Stimulated activated CD8-positive, alpha-beta memory T cell treated with anti-CD3 and anti-CD28 coated beads, Interleukin-12 subunit alpha, Interleukin-12 subunit beta, amount 100 ng/mL, for 4 hours (primary cell): Measurements from ENCODE around the gene LSP1.
"Not testable (repeated sequence)": the region's sequence is repeated elsewhere in the genome, so short reads cannot be mapped to it uniquely, and the experiment has no call there.

Experiments
- DNase-seq: peaks from one replicate; pipeline ENCODE4 v3.0.0-alpha.2; 2020; ENCODE audit warnings: low read depth

Gene LSP1

DNA sequence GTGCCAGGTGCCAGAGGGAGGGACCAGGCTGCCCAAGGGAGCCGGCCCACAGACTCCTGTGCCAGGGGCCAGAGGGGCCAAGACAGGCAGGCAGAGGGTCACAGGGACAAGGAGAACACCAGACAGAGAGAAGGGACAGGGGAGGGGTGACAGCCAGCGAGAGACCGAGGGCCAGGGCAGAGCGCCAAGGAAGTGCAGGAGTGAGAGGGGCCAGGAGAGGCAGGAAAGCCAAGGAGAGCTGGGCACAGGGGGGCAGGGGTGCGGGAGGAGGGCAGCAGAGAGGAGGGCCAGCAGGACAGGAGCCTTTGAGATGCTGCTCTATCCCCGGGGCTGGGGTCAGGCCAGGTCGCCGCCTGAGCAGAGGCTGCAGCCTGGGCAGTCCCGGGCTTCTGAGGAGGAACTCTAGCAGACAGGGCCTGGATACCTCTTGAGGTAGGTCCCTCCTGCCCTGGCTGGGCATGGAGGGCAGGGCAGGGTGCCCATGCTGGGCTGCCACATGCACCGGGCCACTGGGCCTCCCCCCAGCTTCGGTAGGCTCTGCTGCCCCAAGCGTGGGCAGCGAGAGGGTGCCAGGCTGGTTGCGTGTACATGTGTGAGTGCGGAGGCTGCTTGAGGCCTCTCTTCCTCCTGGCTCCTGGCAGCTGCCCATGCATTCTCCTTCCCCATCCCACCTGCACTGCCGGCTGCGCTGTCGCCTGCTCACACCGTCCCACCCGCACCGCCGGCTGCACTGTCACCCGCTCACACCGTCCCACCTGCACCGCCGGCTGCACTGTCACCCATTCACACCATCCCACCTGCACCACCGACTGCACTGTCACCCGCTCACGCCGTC is 12.2 kb downstream of the LSP1 start:
- DNase-seq = no peak

DNA sequence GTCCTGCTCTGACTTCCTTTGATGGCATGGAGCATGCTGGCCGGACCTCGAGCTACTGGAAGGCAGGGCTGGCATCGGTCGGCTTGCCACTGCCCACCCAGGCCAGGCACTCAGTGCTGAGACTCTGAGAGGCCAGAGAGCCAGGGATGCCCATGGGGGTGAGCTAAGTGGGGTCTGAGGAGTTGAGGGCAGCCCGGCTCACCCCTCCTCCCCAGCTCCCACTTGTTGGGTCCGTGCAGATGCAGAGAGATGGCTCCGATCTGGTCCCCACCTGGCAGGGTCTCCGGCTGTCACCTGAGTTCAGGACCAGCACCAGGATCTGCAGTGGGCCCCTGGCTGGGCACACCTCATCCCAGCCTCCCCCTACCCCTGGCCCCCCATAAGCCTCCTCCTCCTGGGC is 13.3 kb downstream of the LSP1 start:
- DNase-seq = no peak

DNA sequence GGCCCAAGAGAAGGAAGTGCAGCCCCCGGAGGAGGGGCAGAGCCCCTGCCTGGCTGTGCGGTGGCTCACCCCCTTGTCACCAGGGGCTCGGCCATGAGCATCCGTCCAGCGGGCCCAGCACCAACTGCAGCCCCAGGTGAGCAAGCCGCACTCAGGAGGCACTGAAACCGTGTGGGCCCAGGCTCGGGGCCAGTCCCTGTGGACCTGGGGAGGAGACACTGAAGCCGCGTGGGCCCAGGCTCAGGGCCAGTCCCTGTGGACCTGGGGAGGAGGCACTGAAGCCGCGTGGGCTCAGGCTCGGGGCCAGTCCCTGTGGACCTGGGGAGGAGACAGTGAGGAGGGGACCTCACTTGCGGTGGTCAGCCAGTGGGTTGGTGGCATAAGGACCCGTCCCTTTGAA is 13.9 kb downstream of the LSP1 start:
- no peak for DNase-seq

DNA sequence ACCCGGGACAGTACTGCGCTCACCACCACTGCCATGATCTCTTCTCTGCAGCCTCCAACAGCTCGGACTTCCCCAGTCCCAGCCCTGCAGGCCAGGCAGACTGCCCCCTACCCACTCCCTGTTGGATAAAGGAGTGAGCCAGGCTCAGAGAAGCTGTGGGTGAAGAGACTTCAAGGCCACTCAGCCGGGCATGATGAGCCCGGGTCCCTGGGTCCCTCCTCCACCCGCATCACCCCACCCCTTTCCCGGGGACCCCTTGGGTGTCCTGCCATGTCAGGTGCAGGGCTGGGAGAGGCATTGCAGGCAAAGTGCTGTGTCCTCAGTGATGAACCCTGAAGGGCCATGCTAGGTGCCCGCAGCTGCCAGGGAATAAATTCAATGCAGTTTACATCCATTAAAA is 14.5 kb downstream of the LSP1 start:
- DNase-seq = no peak

DNA sequence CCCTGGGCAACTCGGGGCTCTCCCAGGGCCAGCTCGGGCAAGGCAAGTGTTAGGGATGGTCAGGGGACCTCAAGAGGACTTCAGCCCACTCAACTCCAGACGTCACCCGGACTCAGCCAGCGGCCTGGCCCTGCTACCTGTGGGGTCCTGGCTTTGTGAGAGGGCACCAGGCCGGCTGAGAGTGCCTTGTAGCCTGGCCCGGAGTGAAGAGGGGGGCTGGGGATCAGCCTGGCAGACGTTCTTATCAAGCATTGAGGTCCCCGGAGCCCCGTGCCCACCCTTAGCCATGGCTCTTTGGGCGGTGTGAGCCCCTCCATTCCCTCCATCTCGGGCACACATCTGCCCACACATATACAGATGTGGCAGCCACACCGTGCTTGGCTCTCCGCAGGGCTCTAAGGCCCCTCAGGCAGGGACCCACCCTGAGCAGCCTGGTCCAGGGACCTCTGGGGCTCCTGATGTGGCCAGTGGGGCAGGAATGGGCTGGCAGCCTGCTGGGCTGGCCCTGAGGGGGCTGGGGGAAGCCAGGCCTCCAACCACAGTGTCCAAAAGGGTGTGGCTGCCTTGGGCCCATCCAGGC is 15.3 kb downstream of the LSP1 start:
- no peak for DNase-seq

DNA sequence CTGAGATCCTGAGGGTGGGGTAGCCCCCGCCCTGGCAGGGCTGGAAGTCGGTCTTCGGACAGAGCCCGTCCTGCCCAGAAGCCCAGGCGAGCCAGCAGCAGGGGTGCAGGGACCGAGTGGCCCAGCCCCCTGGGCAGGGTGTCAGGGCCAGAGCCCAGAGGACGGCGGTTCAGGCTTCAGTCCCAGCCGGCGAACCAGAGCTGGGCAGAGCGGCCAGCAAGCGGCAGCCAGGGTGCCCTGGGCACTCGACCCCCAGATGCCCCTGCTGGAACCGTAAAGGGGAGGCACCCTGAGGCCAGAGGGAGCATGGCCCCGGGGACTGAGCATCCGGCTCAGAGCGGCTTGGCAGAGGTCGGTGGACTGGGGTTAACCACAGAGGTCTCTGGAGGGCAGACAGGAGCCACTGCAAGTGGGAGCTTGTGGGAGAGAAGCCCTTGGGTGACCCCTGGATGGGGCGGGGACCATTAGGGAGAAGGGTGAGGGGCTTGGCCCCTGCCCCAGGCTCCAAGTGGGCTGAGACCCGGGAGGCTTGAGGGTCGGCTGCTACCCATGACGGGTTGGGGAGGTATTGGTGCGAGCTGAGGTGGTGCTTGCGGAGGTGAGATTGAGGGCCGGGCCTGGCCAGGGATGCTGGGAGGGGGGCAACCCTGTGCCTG is 15.9 kb downstream of the LSP1 start:
- DNase-seq = no peak

DNA sequence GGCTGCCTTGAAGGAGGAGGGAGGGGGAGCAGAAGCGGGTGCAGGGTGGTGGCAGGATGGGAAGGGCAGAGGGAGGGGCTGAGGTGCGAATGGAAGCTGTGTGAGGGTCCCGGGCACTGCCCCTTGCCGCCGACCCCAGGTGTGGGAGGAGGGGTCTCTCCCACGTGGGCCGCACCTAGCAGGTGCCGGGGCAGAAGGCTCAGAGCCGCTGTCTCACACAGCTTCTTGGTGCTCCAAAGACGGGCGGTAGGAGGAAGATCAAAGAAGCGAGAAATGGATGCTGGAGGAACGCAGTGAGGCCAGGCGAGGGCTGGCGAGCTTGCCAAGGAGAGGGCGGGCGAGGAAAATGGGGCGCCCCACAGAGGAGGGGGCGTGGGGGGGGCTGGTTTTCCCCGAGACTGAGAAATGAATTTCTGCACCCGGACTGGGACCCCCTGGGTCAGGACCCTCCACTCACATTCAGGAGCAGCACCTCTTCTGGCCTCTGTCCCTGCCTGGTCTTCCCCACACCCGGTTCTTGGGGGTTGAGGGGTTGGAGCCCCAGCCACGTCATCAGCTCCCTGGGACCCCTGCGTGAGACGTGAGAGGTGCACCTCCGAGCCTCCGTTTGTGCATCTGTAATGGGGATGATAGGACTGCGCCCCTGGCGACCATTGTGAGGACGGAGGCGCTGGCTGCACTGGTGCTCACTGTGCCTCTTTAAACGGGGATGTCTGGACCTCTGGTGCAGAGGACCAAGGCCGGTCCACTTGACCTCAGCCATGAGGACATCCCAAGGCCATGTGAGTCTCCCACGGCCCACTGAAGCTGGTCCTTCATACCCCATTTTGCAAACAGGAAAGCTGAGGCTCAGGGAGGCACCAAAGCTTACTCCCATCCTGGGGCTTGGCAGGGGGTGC is 16.8 kb downstream of the LSP1 start:
- DNase-seq = no peak

DNA sequence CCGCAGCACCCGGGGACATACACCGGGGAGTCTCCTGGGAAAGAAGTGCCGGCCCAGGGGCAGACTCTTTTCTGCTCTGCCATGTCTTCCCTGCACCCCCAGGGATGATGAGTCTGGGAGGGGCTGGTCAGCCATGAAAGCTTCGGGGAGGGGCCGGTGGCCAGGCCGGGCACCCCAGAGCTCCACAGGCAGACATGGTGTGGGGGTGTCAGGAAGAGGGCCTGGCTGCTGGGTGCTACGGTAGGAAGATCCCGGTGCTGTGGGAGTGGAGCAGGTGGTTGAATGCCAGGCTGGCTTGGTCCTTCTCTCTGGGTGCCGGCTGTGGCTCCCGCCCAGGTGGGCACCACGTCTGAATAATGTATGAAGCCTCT is 17.4 kb downstream of the LSP1 start:
- no peak for DNase-seq

DNA sequence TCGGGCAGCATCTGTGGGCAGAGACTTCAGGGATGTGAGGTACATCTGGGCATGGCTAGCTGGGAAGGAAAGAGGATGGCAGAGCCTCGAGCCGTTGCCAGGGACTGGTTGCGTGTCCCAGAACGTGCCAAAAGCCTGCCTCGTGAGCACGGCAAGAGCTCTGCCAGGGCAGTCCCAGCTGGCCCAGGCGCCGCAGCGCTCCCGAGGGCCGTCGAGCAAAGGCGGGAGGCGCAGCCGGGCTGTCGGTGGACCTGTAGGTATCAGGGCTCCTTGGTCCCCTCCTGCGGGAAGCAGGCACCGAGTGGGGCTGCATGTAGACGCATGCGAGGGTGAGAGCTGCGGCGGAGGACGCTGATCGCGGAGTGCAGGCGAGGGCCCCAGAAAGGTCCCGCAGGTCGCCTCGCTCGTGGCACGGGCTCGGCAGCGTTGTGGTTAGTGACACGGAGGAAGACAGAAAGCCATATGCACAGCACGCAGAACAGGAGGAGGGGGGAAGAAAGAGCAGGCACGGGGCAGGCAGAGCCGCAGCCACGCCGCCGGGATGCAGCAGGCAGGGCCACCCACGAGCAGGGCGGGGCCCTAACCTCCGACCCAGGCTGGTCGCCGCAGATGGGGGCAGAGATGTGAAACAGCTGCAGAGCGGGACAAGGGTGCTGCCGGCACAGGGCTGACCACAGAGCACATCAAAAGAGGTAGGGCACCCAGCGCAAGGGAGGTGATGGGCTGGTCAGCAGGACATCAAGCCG is 18.0 kb downstream of the LSP1 start:
- no peak for DNase-seq

DNA sequence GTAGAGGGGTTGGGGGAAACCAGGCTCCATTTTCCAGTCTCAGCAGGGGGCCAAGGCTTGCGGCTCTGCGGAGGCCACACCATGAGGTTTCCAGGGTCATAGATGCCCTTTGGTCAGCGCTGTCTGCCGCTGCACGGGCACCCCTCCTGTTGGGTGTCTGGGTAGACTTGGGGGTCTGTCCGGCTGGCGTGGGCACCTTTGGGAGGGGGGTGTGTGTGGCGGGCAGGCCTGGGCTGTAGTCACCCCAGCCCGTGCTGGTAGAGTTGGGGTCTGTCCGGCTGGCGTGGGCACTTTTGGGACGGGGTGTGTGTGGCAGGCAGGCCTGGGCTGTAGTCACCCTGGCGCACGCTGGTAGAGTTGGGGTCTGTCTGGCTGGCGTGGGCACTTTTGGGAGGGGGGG is 18.6 kb downstream of the LSP1 start:
- DNase-seq = no peak

DNA sequence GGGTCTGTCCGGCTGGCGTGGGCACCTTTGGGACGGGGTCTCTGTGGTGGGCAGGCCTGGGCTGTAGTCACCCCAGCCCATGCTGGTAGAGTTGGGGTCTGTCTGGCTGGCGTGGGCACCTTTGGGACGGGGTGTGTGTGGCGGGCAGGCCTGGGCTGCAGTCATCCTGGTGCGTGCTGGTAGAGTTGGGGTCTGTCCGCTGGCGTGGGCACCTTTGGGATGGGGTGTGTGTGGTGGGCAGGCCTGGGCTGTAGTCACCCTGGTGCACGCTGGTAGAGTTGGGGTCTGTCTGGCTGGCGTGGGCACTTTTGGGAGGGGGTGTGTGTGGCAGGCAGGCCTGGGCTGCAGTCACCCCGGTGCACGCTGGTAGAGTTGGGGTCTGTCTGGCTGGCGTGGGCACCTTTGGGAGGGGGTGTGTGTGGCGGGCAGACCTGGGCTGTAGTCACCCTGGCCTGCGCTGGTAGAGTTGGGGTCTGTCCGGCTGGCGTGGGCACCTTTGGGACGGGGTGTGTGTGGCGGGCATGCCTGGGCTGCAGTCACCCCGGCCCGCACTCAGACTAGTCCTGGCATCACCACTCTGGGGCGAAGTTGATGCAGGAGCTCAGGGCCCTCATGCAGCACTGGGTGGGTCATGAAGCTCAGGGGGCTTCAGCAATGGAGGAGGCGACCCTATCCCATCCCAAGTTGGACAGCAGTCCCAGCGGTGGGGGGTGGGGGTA is 19.5 kb downstream of the LSP1 start:
- no peak for DNase-seq

DNA sequence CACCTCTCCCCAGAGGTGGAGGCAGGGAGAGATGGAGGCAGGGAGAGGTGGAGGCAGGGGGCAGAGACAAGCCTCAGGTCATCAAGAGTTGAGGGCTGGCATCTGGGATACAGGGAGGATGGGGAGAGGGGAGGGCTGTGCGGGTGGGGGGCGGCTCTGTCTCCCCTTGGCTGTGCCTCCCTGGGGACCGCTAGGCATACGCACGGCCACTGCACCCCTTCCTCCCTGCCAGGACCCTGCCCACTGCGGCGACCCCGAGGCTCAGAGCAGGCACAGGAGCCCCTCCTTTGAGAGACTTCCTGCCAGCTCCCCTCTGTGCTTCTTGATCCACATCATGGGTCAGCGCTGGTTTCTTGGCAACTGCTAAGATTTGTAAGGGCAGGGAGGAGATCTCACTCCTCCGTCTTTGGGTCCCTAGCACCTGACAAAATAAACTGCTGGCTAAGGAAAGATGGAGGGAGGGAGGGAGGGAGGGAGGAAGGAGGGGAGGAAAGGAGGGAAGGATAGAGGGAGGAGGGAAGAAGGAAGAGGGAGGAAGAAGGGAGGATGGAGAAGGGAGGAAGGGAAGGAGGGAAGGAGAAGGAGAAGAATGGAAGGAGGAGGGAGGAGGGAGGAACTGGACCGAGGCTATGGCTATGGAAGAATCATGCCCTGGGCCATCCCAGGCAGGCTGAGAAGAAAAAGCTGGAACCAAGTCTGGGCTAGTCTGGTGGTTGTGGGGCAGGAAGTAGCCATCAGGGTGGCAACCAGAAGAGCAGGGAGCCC is 20.3 kb downstream of the LSP1 start:
- DNase-seq = no peak

DNA sequence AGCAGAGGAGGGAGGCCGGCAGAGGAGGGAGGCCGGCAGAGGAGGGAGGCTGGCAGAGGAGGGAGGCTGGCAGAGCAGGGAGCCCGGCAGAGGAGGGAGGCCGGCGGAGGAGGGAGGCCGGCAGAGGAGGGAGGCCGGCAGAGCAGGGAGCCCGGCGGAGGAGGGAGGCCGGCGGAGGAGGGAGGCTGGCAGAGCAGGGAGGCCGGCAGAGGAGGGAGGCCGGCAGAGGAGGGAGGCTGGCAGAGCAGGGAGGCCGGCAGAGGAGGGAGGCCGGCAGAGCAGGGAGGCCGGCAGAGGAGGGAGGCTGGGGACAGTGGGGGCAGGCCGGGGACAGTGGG is 20.9 kb downstream of the LSP1 start:
- DNase-seq = not testable (repeated sequence)

DNA sequence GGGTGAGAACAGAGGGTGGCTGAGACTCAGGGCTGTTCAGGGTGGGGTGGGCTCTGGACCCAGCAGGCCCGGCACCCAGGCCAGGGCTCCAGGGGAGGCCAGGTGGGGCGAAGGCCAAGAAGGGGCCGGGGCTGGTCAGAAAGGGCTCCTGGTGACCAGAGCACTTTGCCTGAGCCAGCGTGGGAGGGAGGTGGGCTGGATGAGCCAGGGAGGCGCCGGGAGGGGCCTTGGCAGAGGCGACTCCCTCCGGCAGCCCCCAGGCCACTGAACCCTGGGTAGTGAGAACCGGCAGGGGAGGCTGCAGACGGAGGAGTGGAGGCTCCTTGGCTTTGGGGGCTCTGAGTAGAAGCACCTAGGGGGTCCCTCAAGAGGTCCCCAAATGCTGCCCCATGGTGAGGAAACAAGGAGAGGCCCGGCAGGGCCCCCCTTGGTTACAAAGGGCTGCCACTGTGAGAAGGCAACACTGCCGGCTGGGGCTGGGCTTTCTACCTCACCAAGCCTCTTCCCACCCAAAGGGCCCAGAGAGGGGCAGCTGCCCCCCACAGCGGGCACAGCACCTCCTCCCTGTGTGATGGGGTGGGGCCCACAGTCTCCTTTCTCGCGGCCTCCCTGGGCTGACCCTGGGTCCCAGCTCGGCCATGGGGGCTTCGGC is 21.7 kb downstream of the LSP1 start:
- DNase-seq = not testable (repeated sequence)

DNA sequence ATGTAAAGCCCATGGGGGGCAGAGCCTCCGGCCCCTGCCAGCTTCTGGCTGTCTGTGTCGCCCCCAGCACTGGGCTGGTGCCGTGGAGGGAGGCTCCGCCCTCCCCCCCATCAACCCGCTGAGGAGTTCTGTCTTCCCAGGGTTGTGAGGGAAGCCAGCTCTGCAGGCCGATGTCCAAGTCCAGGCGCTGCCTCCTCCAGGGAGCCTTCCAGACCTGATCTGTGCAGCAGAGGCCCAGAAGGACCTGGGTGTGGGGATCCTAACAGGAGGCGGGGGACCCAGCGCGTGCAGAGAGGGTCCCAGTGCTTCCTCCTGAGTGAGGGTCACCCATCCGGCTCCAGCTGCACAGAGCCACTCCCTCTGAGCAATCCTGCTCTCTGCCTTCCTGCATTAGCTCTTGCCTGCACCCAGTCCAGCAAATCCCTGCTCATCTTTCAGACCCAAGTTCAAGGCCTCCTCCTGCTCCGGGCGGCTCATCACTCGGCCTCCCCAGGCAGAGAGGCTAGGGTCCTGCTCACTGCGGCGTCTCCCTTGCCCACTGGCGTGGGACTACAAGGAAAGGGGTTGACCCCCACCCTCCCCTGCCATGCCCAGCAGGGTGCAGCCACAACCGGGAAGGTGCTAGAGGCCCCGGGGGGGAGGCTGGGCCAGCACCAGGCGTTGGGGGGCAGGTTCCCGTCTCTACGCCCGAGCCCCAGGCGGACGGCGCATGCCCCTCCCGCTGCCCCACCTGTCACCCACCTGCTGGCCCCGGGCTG is 22.4 kb downstream of the LSP1 start:
- DNase-seq = no peak

DNA sequence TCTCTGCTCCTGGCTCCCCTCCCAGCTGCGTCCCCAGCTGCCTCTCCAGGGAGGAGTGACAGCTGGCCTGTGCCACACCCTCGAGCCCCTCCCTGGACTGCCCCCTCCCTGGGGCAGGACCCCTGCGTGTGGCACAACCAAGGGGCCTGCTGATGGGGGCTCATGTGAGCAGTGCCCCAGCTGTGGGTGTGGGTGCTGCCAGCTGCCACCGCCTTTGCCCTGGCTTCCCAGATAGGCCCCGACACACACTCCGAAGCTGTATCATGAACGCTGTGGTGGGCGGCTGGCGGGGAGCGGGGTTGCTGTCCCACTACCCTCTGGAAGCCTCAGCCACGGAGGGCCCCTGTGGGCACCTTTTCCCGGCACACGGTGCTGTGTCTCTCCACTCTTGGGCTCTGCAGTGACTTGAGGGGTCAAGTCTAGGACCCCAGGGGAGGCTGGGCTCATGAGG is 23.0 kb downstream of the LSP1 start:
- not testable (repeated sequence) for DNase-seq

DNA sequence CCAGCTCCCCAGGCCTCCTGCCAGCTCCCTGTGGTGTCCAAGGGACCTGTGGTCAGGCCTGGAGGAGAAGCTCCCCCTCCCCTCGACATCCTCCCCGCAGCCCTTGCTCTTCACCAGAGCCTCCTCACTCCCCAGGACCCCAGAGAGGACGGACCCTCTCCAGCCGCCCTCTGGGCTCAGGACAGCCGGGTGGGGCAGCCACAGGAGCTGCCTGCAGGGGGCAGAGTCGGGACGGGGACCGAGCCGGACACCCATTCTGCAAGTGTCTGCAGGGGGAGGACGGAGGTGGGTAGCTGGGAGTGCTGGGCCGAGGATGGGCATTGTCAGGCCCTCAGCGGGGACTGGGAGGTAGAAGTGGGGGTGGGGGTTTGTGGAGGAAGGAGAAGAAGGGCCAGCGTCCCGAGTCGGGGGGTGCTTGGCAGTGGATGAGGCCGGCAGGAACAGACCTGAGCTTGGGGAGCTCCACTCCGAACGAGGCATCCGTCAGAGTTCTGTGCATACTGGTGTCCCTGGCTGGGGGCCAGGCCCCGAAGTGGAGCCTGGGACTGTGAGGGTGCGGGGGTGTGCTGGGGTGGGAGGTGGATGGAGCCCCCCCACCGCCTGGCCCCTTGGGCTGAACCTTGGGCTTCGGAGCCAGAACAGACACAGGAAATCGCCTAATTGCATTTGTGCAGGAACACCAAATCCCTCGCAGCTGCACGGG is 23.6 kb downstream of the LSP1 start:
- DNase-seq = no peak
